ENCODE data around the gene COL4A6. TPM values are rescaled to one million over a fixed set of nuclear protein-coding genes. Genes with fewer than 3 reads are reported as not detected.

The COL4A6 gene
- total RNA-seq, result 0.22 and 0.95 TPM in 2 replicates

DNA sequence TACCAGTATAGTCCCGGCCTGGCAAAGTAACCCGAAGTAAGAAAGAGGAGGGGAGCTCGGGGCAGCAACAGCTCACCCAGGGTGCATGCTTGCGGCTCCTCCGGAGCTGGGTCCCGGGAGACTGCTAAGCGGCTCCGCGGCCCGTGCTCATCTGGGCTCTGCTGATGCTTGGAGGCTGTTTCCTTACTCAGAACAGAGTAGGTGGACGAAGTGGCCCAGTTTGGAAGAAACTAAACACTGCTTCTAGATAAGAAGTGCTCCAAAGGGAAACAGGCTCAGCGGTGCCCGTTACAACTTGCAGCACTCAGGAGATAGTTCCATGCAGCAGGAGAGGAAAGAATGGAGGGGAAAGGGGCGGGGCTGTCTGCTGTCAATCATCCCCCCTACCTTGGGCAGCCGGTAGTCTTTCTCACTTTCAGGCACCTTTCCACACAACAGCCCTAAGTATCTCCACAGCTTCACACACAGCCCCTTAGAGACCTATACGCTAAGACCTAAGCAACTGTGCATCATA is at the start of gene COL4A6:
TSS of gene COL4A6 (minus strand) at position 313 of the 514 bp plus-strand sequence. CDS start at position 87, 226 bp downstream.

DNA sequence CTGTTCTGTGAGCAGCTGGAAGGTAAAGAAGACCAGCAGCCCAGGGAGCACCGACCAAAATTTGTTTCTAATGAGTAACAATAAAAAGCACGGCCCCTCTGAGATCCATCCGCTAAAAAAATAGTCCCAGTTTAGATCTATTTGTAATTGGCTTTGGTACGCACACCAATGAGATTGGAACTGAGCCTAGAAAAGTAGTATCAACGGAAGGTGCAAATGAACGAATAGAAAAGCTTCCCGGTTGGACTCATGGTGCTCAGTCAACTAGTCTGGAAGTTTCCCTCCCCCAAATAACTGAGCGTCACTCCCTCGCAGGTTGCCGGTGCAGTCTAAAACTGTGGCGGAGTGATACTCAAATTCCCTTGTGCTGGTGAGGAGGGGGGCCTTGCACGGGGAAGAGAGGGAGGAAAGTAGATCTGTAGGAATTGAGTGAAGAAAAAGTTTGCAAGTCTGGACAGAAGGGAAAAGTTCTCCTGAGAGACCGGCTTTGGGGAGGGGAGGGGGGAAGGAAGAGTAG is 1.3 kb upstream of the COL4A6 start, which contains the start of gene COL4A5:
TSS of gene COL4A5 (plus strand) at position 413 of the 517 bp plus-strand sequence. CDS start 288 bp downstream, outside the sequence.

Other genes starting within 250 kb of the COL4A6 start
- 27.7 and 41.9 TPM in 2 replicates for gene COL4A5, start 1.4 kb upstream of the COL4A6 start, total RNA-seq